Left cardiac atrium (tissue), 4 donors: ENCODE measurements around the gene DDX39B. TPM values are rescaled to one million over a fixed set of nuclear protein-coding genes. Genes with fewer than 3 reads are reported as not detected.
"Not testable (repeated sequence)": the region's sequence is repeated elsewhere in the genome, so short reads cannot be mapped to it uniquely, and the experiment has no call there.

Experiments used
- ATAC-seq, 2 donors: fragments of 200-7000 bp; cut with Tn5 transposase; one replicate each; pipeline ENCODE4 v1.9.1; 2020; ENCODE audit warnings: mild to moderate bottlenecking in 2 of 2, moderate library complexity in 2 of 2
- DNase-seq: peaks from one replicate; pipeline ENCODE4 v3.0.0-alpha.2; 2020
- intact Hi-C, 2 donors: fragments of 100-400 bp; cut with DNase I; formaldehyde crosslinking; loops; one replicate each; pipeline versions ENCODE4 v1.14.1 to v1.15.1; 2022 to 2023
- total RNA-seq, 2 donors: library from RNA; stranded (reverse); fragmentation: NEBNext Ultra II Directional; extraction: Animal tissue kit (Norgen Biotek cat#: 25700); gene quantifications; one replicate each; pipeline ENCODE4 v1.2.1, GENCODE V29; 2021
- donor health status: DM: no; HTN: yes; CAD: no.
- donor health status: DM: no; HTN: yes; CAD: no; lungs with severe emphysema.
- donor health status: DM: yes; HTN: yes; CAD: no.
- donor health status: Dilated cardiomyopathy.

The DDX39B gene
- total RNA-seq, 2 donors from 2014 or later = 188 to 224 TPM

GRCh38 chr6:31557443-31558317 is 15.9 kb upstream of the DDX39B start:
- intact Hi-C loops = no loop called here
- ATAC-seq (no peak), DNase-seq (no peak)

- ATAC-seq = no peak
- intact Hi-C loops = no loop called here
- no peak for DNase-seq
These were observed 14.5 kb upstream of the DDX39B start for GRCh38 chr6:31556307-31556706.

- DNase-seq, ATAC-seq: not testable (repeated sequence)
- intact Hi-C loops = loop anchor here in 1 of 2 donors (5.0 kb wide), 1 partner anchor 46 kb away; no protein-coding TSS in a partner anchor
These were observed 9.6 kb upstream of the DDX39B start for GRCh38 chr6:31551371-31551770.

DNA sequence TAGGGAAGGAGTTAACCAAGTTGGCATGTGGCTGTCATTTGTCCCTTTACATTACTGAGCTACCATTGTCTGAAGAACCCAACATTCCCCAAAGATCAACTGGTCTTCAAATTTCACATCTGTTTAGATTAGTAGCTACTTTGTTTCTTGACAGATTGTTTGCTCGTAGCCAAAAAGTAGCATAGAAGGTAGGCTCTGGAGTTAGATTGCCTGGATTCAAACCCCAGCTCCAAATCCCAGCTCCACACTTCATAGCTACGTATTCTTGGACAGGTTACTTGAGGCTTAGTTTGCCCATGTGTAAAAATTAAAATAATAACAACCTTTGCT is 6.7 kb upstream of the DDX39B start:
- ATAC-seq (no peak), DNase-seq (no peak)
- intact Hi-C loops = loop anchor here in 1 of 2 donors (5.0 kb wide), 1 partner anchor 34 kb away; the partner anchor contains the start of gene LTB

DNA sequence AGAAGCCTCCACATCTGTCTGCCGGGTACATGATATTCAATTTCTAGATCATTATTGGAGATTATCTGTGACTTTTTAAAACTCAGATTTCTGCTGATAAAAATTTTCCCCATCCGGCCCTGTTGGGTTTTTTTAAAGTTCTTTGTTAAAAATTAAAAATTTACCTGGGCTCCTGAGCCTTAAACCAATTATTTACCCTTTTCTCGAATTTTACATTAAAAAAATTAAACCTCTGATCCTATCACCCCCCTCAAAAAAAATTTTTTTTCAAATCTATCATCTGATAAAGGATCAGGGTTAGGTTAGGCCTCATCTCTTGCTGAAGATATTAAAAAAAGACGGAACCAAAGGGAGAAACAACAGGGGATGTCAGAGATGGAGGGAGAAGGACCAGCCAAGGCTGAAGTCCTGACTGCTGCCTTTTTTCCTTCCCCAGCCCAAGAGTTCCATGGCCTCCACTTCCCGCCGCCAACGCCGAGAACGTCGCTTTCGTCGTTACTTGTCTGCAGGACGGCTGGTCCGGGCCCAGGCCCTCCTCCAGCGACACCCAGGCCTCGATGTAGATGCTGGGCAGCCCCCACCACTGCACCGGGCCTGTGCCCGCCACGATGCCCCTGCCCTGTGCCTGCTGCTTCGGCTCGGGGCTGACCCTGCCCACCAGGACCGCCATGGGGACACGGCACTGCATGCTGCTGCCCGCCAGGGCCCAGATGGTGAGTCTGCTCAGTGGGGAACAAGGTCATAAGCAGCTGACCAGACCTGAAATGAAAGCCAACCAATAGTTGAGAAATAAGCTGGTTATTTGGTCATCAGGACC is 6.1 kb upstream of the DDX39B start:
- intact Hi-C loops = loop anchor here in 1 of 2 donors (5.0 kb wide), 1 partner anchor 34 kb away; the partner anchor contains the start of gene LTB
- no peak for ATAC-seq
- DNase-seq = peak; percentile 45

DNA sequence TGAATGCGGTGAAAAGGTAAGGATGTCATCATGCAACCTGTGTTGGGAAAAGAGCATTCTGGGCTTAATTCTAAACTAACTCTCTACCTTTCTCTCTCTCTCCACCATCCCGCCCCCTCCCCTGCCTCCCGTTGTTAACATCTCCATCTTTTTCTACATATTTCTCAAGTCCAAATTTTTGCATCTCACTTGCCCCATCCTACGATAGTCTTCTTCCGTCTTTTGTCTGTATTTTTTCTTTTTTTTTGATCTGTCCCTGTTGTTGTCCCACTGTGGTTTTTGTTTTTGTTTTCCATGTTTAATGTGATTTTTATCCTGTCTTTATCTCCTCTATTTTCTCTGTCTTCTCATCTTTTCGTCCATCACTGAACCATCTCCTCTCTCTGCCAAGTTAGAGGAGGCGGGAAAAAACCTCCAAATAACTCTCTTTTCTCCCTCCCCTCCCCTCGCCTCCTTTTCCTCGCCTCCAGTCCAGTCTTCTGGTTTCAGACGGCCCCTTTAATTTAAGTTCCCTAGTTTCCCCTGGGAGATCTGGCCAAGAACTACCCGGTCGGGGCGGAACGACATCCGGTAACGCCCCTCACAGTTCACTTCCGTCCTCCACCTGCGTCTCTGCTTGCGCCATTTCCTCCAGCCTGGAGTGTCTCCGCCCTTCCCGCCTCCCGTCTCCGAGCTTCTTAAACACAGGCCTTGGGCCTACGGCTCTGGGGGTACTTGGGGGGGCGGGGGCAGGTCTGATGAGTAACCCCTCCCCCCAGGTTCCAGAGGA is 5.3 kb upstream of the DDX39B start, which contains the start of gene NFKBIL1:
Gene NFKBIL1 (plus strand): TSS at position 651 of the 769 bp plus-strand sequence. CDS start 87 bp downstream, at position 738.
- peak; percentile 97 to 98 for ATAC-seq
- intact Hi-C loops = loop anchor here in 1 of 2 donors (1.0 to 5.0 kb wide), 2 partner anchors 35 to 51 kb away; partner anchors contain the start of gene LTB
- peak; percentile 97 for DNase-seq

- ATAC-seq (peak; percentile 70 to 83), DNase-seq (peak; percentile 87)
- intact Hi-C loops = loop anchor here in 1 of 2 donors (1.0 to 5.0 kb wide), 2 partner anchors 36 to 52 kb away; partner anchors contain the start of gene LTB
These were observed 4.6 kb upstream of the DDX39B start, which contains the start of gene ATP6V1G2 for GRCh38 chr6:31546339-31546957. Gene ATP6V1G2, minus strand, starts transcription at chr6:31546608. Its CDS starts 49 bp downstream, at chr6:31546559.

- no peak for ATAC-seq
- intact Hi-C loops = loop anchor here in 1 of 2 donors (5.0 kb wide), 1 partner anchor 37 kb away; the partner anchor contains the start of gene LTB
These were observed 3.5 kb upstream of the DDX39B start for GRCh38 chr6:31545291-31545690.

DNA sequence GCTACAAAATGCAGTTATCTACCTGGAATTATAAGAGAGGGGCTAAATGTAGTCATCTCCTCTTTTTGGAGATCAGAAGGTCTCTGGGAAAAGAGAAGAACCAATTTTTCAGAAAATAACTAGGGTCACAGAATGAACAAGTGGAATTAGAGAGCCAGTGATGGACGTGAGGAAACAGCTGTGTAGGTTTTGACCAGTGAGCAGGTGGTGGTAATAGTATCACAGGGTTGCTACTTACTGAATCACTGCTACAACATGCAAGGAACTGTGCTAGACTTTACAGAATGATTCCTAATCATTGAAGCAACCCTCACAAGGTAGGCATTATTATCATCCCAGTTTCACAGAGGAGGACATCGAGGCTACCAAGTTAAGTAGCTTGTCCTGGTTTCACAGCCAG is 2.9 kb upstream of the DDX39B start:
- ATAC-seq (no peak), DNase-seq (no peak)
- intact Hi-C loops = loop anchor here in 1 of 2 donors (5.0 kb wide), 2 partner anchors 38 to 47 kb away; partner anchors contain the start of genes LTB and MICB

More at GRCh38 chr6:31545291-31545690, 3.5 kb upstream of the DDX39B start:
- DNase-seq = no peak

DNA sequence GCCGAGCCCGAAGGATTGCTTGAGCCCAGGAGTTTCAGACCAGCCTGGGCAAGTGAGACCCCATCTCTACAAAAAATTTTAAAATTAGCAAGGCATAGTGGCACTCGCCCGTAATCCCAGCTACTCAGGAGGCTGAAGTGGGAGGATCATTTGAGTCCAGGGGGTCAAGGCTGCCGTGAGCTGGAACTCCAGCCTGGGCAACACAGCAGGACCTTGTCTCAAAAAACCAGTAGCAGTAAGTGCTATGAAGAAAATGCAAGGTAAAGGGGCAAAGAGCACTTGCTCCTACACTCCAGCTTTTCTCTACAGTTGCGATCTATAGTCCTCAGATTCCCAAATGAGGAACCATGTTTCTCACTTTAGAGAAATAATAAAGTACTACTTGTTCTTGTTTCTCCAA is 1.8 kb upstream of the DDX39B start:
- intact Hi-C loops = loop anchor here in 1 of 2 donors (5.0 kb wide), 1 partner anchor 46 kb away; the partner anchor contains the start of gene MICB
- ATAC-seq = no peak
- no peak for DNase-seq

DNA sequence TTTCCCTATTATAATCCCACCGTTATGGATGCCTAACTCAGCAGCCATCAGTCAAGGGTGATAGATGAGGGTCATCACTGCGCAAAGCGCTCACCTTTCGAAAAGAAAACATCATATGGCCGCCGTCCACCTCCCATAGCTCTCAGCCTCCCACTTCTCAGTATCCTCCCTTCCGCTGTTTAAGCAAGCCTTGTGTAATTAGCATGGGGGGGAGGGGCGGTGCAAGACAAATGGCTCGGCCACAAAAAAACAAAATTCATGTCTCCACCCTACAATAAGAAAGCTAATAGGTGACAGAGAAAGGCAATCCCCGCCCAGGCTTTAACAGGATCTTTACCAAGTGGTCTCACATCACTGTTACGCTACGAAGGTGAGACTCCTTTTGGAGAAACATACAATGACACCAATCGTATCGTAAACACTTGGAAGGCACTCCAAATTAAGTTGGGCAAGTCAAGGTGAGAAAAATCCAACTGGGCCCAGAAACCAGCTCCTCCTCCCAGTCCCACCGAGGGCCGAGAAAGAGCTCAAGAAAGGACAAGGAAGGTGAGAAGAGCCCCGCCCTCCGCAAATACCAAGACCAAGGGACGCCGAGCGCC is 645 bp downstream of the DDX39B start:
- intact Hi-C loops = loop anchor here in 1 of 2 donors (5.0 kb wide), 1 partner anchor 44 kb away; the partner anchor contains the start of gene MICB
- peak; percentile 31 to 47 for ATAC-seq
- DNase-seq = peak; percentile 65

- DNase-seq = no peak
- intact Hi-C loops = loop anchor here in 1 of 2 donors (5.0 kb wide), 1 partner anchor 43 kb away; the partner anchor contains the start of gene MICB
- ATAC-seq = no peak
These were observed 1.2 kb downstream of the DDX39B start for GRCh38 chr6:31540640-31541039.

DNA sequence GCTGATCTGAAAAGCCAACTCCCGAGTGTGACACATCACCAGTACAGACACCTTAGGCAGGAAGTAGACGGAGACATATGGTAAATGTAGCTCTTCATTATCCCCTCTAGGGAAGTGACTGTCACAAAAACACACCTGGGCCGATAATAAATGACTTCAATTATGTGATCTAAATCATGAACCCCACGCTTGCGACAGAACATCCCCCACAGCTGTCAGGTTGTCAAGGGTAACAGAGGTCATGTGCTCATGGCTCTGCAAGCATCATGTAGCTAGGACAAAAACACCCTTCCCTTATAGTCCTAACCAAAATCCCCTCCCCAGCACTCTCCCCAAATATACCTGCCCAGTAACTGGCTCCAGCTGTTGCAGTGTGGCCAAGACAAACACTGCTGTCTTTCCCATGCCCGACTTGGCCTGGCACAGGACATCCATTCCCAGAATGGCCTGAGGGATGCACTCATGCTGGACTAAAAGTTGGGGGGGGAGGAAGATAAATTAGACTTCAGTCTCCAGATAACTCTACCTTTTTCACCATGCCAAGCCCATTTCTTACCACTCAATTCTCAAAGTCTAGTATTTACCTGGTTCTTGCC is 2.9 kb downstream of the DDX39B start:
- intact Hi-C loops = no loop called here
- DNase-seq (no peak), ATAC-seq (no peak)

DNA sequence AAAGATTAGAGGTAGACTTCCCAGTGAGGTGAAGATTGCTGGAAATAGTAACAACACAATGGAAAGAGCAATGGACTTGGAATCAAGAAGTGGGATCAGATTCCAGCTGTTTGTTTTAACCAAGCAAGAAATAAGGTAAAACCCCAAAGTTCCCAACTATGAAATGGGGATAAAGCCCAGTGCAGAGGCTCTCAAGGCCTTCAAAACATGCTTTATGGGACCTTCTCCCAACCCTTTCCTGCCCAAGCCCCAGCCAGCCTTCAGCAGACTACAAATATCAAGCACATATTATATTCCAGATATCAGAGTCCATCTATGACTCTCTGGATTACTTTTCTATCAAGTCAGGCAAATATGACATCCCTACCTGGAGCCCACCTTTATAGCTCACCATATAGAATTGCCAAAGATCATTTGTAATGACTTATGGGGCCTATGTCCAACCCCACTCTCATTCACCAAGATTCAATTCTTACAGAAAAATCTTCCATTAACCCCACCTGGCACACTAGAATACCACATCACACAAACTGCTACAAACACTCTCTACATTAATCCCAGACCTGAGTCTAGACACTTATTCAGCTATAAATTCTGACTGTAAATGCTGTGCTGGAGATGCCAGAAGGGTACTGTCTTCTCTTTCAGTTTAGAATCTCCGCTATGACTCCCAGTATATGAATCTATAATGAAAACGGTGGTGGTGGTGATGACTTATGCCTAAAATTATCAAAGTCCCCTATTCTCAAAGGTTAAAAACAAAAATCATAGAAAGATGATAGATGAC is 6.1 kb downstream of the DDX39B start:
- DNase-seq (no peak), ATAC-seq (no peak)
- intact Hi-C loops = no loop called here

- DNase-seq = no peak
- intact Hi-C loops = no loop called here
- no peak for ATAC-seq
These were observed 7.2 kb downstream of the DDX39B start for GRCh38 chr6:31534521-31535040.

- DNase-seq (no peak), ATAC-seq (no peak)
- intact Hi-C loops = no loop called here
These were observed 7.8 kb downstream of the DDX39B start for GRCh38 chr6:31534011-31534410.
